ENCODE measurements around the gene PCP2.

- TF ChIP-seq CTCF (IDR thresholded peaks at IDR 0.05), result no peak
- TF ChIP-seq EZH2 (IDR thresholded peaks at IDR 0.05; ENCODE audit: borderline replicate concordance, insufficient read depth, low read depth, low read length, poor library complexity, severe bottlenecking), result no peak
Measured at GRCh38 chr19:7646426-7646700, 12.8 kb upstream of the PCP2 start.
